ENCODE data around the gene TEX53. TPM values are rescaled to one million over a fixed set of nuclear protein-coding genes. Genes with fewer than 3 reads are reported as not detected.
A peak's percentile ranks its signal among the peaks of the same experiment; 100 is the strongest.

The TEX53 gene
- total RNA-seq, 1 donor from 2014 or later: not detected

DNA sequence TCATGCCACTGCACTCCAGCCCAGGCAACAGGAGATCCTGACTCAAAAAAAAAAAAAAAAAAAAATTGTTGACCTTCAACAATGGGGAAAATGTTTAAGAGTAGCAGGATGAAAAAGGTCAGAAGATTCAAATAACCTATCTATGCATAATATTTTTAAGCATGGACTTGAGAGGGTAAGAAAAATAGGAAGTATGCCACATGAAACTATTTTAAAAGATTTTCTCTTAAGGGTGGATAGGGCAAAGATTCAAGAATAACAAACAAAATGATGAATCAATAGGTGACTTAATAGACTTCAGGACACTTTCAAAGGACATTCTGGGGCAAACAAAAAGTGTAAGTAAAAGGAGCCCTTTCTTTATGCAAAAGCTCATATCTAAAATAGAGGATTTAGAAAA lies 21.2 kb upstream of the TEX53 start:
- no peak for DNase-seq

DNA sequence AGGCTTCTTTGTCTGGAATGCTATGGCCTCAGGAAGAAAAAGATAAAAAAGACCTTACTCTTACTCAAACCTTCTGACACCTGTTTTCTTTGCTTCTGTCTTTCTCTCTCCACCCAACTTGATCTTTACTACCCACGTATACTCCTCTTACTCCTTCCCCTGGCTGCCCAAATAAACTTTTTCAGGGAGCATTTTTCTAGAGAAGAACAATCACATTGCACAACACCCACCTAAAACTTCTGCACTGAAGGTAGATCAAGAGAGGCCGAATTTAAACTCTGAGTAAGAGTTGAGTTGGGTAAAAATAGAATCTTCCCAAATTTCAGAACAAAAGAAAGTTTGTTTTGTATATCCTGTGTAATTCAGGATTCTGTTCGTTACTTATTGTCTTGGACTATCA lies 20.5 kb upstream of the TEX53 start:
- DNase-seq: no peak

DNA sequence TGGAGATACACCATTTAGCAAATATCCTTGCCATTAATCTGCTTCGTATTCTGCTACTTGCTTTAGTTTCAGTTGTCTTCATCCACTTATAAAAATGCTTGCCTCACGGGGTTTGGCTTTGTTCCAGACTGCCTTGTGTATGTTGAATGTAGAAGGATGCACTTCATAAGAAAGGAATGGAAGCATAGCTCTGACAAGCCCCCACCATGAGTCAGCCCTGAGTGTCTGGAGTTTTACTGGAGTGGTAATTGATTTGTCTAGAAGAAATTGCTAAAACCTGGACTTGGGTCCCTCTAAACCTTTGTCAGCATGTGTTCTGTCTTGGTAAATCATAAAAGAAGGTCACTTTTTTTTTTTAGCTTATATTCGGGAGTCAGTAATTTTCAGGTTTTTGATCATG lies 19.8 kb upstream of the TEX53 start:
- DNase-seq: peak; percentile 97

DNA sequence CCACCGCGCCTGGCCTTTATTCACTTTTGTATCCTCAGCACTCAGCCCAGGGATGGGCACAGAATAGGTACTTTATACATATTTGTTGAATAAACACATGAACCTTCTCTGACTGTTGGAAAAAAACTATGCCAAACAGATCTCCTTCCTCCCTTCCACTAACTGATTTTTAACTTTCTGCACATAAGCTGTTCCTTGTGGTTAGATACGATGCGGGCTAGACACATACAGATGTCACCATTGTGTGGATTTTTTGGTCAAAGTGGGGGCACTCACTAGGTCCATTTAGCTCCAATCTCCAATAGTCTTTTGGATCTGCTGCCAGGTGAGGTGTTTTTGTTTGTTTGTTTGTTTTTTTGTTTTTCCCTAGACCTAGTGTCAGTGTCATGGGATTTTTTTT lies 19.3 kb upstream of the TEX53 start:
- no peak for DNase-seq

DNA sequence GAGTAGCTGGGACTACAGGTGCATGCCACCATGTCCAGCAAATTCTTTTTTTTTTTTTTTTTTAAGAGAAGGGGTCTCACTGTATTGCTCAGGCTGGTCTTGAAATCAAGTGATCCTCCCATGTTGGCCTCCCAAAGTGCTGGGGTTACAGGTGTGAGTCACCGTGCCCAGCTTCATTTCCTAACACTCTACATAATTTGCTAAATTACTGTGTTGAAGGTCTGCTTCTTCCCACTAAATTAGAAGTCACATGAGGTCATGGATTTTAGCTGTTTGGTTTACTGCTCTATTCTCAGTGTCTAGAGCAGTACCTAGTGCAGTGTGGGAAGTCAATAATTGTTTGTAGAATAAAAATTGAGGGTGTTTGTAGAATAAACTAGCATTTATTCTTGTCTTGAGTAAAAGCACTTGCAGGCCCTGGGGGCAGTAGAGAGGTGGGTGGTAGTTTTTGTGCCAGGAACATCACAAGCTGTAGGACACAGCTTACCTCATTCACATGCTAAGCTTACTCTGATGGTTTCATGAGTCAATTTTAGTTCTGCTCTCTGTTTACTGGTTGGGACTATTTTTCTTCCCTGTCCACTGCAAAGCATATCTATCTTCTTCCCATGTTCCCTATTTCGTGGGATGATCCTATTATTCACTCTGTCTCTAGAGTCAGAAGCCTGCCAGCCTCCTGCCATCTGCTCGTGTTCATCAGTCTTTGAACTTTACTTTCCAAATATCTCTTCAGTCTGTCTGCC lies 17.4 kb upstream of the TEX53 start:
- DNase-seq: no peak

DNA sequence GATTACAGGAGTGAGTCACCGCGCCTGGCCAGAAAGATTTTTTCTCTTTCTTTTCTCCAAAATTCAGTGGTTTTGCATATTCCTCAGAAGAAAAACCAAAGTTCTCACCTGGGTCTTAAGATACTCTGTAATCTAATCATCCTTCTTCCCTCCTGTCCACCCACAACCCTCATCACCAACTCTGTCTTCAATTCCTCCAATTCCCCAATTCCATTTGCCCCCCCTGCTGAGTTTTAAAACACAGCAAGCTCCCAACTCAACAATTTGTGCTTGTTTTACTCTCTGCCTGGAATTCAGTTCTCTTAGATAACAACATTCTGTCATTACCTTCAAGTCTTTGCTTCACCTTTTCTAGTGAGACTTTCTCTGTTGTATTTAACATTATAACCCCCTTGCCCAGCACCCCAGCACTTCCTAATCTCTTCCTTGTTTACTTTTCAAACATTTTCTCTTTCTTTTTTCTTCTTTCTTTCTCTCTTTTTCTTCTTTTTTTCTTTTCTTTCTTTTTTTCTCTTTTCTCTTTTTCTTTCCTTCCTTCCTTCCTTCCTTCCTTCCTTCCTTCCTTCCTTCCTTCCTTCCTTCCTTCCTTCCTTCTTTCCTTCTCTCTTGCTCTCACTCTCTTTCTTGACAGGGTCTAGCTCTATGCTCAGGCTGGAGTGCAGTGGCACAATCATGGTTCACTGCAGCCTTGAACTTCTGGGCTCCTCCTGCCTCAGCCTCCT lies 16.6 kb upstream of the TEX53 start:
- DNase-seq: no peak

DNA sequence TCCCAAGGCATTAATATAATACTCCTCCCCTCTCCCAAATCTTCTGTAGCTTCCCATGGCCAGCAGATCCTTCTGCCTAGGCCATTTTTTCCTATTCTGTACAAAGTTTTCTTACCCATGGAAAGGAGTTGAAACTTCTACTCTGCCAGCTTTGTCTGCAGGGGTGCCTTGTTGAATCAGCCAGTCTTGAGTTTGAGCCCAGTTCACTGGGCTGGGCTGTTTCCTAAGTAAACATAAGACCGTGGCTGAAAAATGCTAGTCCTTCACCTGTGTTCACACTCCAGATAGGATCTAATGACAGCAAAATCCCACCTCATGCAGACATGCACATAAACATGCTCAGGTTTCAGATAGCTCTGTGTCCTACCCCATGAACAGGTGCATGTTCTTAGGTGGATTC lies 14.0 kb upstream of the TEX53 start:
- DNase-seq: no peak

DNA sequence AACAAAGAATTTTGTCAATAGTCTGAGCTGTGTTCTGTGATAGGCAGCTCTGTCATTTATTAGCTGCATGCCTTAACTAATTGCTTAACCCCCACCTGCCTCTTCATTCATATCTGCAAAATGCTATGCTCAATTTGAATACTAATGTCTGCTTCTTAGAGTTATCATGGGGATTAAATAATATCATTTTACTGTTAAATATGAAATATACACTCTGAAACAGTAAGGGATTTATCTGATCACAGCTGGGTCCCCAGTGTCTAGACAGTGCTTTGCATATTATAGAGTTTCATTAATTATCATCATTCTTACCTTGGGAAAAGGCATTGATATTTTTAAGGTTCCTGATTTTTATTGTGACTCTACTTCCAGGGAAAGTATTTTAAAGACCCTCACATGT lies 12.4 kb upstream of the TEX53 start:
- no peak for DNase-seq

DNA sequence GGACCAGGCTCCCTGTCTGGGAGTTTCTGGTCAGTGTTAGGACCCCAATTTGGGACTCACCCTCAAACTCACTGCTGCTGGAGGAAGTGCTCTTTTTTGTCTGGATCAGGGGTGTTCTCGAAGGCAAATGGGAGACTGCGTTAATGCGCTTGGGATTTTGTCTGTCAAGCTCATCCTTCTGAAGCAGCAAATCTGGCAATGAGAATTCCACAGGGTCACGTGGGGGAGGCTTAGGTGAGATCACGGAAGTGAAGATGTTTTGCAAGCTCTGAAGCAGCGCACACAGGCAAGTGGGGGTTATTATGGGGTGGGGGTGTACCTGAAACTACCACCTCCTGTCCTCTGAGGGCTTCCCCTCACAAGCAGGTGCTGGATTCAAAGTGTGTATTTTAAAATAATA lies 10.5 kb upstream of the TEX53 start:
- no peak for DNase-seq

DNA sequence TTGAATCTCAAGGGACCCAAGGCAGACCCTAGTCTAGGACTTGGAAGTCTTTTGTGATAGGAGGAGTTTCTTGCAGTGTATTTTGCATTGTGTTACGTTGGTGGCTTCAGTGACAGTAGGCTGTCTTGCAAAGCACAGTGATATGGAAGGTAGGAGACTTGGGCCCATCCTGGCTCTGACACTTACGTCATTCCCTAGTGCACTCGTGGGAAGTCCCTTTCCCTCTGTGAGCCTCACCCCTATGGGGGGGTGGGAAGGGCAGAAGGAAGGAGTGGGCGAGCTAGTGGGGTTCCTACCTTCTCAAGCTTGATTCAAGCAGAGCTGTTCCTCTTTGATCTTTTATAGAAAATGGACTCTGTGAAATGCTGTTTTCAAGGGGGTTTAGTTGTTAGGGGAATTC lies 9.2 kb upstream of the TEX53 start:
- no peak for DNase-seq

DNA sequence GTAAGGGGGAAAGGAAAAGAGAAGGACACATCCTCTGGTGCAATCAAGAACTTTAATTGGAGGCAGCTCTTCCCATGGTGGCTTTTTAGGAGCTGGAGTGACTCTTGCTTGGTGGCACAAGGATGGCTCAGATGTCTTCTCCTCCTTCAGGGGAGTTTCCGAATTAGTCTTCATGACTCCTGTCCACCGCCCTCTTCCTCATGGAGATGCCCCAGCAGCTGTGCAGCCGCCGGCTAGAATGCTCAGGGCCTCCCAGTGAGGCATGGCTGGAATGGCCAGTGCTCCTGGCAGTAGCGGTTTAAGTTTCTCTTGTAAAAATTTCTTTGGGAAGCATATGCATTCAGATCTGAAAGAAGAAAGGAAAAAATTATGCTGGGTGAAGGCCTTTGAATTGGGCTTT lies 8.8 kb upstream of the TEX53 start:
- no peak for DNase-seq

DNA sequence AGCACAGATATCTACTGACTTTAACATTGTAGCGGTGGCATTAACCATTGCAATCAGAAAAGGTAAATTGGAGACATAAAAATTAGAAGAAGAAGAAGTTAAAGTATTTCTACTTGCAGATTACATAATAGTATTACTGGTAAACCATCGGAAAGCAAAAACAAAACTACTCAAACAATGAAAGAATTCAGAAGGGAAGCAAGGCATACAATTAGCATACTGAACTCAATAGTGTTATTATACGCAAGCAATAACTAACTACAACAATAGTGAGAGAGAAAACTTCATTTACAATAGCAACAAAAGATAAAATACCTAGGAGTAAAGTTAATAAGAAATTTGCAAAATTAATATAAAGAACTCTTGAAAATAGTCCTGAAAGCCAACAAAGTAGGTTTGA lies 6.6 kb upstream of the TEX53 start:
- DNase-seq: no peak

DNA sequence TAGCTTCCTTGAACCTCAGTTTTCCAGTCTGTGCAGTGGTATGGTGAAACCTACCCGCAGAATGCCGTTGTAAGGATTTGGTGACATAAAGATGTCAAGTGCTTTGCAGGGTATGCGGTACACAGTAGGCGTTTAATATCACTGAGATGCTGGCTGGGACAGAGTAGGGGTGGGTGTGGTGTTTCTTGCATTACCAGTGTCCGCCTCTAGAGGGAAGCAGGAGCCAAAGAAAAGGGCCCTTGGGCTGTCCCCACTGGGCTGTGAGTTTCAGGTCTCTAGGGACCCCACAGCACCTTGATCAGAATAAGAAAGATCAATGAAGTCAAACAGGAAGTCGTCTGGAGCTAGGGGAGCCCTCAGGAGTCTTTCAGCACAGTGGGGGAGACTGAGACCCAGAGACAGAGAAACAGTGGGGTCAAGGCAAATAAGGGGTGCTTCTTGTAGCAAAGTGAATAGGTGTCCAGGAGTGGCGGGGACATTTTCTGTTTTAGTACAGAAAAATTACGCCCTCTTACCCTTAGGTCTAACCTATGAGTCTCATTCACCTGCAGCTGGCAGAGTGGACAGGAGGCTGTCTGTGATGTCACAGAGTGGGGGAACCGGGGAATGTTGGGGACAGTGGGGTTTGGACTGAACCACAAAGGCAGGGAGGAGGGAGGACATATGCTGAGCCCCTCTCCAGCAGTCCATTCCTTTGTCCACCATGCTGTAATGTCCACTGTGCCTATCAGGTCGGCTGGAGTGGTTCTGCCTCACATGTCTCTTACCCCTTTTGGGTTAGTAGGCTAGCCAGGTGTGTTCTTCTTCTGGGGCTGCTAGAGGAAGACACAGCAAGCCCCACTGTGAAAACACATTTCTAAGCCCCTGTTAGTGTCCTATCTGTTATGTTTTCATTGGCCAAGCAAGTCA lies 4.7 kb upstream of the TEX53 start:
- DNase-seq: peak; percentile 69

DNA sequence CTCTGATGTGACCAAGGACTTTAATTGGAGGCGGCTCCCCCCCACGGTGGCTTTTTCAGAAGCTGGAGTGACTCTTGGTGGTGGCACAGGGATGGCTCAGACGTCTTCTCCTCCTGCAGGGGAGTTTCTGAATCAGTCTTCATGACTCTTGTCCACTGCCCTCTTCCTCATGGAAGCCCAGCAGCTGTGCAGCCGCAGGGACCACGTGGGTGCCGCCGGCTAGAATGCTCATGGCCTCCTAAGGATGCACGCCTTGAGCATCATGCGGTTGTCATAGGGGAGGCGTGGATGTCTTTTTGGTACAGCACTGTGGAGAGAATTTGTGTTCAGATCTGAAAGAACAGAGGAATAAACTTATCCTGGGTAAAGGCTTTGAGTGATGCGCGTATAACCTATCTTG lies 1.3 kb downstream of the TEX53 start:
- no peak for DNase-seq

DNA sequence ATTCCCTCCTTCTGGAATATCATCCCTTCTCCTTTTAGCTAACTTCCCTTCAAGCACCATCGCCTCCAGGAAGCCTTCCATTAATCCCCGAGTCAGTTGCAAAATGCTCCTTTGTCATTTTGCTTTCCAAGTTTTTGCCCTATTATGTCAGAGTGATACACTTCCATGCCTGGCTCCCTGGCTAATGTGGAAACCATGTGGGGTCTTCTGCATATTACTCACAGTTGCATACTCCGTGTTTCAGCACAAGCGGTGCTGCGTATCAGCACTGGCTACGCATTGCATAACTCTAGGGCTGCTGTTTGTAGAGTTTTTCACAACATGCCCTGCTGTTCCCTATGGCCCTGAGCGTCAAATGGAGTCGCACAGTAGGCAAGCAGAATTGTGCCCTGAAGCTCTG lies 1.9 kb downstream of the TEX53 start:
- DNase-seq: no peak

DNA sequence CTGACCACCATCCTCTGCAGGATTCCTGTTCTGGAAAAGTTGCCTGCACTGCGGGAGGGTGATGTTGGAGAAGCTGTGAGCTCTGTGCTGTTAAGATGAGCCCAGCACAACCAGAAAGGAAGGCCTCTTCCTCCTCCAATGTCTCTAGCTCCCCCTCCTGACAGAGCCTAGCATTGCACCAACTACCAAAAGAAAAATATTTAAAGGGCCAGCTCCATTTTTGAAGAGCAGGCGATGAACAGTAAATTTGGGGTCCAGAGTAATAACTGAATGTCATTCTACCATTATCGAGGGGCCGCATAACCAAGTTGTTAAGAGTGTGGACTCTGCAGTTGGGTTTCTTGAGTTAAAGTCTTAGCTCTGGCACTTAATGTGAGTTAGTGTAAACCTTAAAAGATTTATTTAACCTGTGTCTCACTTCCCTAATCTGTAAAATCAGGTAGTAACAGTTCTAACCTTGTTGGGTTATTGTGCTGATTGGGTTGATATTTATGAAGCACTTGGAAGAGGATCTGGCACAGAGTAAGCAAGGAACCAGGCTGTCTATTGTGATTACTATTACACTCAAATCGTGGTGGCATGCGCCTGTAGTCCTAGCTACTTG lies 3.9 kb downstream of the TEX53 start:
- peak; percentile 85 for DNase-seq

DNA sequence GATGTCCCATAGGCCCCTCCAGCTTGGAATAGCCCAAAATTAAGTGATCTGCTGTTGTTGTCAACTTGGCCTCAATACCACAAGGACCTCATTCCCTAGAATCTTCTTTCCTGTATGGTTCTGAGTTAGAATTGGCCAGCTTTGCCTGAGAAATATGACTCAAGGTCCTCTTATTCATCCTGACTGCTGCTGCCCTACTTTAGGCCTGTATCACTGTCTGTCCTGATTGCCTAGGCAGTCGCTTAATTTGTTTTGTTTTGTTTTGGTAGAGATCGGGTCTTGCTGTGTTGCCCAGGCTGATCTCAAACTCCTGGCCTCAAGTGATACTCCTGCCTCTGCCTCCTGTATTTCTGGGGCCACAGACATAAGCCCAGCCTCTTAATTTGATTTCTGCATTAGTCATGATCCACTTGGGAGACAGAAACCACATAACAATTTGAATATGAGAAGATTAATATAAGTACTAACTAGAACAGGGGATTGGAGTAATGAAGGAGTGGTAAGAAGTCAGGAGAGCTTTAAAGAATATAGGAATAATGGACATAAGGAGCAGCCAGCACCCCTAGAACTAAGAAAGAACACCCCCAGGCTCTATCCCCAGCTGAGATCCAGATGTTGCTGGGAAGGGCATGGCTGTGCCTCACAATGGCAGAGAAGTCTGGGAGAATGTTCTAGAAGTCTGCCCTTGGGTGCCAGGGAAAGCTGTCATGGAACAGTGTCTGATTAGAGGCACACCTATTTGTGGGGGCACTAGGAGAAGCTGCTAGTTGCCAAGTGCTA lies 4.6 kb downstream of the TEX53 start:
- no peak for DNase-seq

DNA sequence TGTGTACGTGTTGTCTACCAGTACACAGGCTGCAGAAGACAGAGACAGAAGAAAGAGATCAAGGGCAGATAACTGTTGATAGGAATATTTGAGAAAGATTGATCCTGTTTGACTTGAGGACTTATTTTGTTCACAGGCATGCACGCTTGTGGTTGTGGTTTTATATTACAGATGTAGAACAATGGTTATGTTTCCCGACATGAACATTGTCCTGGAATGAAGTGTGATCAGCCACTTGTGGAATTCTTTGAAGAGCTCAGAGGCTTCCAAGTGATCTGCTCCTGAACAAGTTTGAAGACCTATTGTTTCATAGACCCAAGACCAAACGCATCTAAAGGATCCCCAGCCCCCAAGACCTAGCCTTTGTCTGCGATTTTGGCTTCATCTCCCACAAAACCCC lies 13.7 kb downstream of the TEX53 start:
- DNase-seq: no peak

DNA sequence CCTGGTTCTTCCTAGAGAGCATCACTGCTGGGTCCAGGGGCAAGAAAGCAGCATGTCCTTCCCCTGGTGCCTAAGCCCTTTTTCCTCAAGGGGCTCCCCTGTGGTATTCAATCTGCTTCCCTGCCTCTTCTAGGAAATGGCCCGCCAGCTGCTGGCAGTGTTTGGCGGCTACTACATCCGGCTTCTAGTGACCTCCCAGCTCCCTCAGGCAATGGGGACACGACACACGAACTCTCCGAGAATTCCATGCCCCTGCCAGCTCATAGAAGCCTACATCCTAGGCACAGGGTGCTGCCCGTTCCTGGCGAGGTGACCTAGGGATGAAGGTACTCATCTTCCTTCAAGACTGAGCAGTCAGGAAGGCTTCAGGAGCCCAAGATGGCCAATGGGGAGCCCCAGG lies 14.6 kb downstream of the TEX53 start:
- no peak for DNase-seq

DNA sequence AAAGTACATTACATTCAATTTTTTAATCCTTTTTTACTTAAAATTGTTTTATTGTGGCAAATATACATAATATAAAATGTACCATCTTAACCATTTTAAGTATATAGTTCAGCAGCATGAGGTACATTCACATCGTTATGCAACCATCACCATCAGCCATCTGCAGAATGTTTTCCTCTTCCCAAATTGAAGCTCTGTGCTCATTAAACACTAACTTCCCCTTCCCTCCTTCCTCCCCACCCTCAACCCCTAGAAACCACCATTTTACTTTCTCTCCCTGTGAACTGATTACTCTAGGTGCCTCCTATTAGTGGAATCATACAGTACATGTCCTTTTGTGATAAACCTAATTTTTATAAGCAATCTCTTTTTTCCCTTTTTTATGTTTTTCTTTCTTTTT lies 15.6 kb downstream of the TEX53 start:
- DNase-seq: no peak

DNA sequence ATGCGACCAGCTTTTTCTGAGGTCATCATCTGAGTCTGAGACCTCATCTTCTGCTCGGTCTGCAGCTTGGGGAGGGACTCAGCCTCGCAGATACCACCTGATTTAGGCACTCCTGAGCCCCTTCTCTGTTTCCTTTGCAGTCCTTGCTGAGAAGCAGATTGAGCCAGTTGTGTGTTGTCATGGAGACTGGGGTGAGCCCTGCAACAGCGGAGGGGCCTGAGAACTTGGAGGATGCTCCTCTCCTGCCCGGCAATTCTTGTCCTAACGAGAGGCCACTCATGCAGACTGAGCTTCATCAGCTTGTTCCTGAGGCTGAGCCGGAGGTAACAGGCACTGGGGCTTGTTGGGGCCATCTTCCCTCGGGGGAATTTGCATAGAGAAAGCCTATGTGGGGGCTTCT lies 19.2 kb downstream of the TEX53 start:
- DNase-seq: no peak

DNA sequence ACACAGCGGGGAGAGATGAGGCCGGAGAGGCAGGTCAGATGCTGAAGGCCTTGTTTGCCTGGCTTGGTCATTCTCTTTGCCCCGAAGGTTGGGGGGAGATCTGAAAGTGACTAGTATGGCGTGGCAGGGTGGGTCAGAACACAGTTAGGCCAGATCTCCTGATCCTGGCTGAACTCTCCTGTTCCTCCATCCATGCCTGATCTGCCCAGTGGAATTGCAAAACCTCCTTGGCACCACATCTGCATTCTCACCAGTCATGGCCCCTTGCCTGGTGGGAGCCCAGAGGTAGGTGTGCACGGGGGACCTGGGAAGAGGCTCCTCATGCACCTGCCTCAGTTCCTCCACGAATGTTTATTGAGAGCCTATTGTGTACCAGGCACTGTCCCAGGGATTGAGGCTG lies 23.2 kb downstream of the TEX53 start:
- DNase-seq: no peak
